DMS53 (cell line): ENCODE data around the gene PEX10.

Experiments
- DNase-seq: peaks from one replicate; lab custom pipeline; 2025; lab: John Stamatoyannopoulos, UW

The PEX10 gene

DNA sequence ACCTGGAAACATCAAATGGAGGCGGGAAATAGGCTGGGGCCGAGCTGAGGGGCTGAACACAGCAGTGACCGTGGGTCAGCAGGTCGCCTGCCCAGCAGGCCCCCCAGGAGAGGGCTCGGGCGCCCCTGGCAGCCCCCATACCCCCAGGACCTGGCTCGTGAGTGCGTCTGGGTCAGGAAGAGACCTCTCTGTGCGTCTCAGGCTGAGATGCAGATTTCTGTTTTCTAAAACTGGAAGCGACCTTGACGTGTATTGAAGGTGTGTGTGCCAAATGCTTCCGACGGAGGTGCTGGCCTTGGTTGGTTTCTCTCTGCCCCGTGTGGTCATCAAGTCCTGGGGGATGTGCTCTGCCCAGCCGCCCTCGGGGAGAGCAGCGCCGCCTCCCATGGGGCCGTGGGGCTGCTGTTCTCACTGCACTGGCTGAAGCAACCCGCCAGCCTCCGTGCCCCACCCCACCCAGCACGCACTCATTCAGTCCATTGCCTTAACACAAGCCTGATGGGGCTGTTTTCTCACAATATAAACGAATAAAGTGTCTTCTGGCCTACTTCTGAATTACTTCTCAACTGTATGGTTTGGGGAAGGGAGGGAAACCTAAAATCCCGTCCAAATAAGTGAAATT lies 7.4 kb downstream of the PEX10 start:
- DNase-seq = no peak

DNA sequence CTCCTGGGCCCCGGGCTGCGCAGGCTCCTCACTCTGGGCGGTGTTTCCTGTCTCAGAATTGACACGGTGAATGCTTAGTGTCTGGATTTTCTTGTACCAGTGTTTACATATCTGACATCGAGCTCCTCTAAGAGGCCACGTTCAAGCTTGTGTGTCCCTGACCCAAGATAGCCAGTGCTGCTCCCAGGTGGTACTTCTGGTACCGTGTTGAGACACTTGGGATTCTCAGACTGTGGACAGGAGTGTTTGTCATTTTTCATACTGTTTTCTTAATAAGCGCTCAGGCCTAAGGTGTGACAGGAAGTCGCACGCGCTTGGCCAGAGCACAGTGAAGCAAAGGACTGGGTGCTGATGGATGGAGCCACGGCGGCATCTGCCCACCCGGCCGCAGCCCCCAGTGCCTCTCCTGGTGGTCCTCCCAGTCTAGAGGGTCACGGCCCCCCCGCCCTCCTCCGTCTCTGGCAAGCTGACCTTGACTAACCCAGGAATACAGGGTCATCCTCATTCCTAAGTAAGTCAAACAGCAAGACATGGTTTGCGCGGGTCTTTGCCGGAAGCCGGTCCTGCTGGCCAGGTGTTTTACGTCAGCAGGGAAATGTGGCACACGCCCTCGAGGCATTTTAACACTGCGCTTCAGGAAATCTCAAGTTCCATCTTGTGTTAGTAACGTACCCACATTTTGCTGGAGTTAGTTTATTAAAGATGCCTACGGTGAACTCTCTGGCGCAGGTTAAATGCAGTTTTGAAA lies 8.0 kb downstream of the PEX10 start:
- peak; percentile 43 for DNase-seq

DNA sequence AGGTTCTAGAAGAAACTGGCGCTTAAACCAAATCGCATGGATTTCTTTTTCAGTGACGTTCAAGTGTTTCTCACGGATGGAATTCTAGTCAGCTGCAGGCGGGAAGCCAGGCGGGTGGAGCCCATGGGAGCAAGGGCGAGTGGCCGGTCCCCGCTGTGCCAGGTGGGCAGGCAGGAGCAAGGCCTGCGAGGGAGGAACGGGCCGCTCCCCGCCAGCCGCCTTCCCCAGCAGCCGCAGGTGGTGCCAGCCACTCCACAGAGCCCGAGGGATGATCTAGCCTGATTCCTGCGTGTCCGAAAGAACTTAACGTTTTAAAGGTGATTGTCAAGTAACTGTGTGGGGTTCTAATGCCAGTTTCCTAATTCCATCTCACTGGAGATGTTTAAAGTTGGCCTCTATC lies 9.1 kb downstream of the PEX10 start:
- no peak for DNase-seq

DNA sequence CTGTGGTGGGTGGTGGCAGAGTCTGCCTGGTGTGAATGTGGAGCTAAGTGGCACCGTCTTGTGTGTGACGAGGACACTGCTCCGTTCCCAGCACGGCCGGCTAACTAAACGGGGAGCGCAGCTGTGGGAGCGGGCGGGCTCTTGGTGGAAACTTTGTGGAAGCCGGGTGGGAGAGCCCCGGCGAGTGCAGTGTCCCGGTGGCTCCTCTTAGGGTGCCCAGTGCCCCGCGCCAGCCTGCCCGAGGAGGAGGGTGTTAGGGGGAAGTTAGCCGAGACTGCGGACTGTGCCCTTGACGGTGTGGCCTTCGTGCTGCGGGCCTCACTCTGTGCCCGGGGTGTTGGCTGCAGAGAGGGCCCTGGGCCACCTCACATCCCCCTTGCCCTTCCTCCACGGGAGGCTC lies 9.9 kb downstream of the PEX10 start:
- no peak for DNase-seq

DNA sequence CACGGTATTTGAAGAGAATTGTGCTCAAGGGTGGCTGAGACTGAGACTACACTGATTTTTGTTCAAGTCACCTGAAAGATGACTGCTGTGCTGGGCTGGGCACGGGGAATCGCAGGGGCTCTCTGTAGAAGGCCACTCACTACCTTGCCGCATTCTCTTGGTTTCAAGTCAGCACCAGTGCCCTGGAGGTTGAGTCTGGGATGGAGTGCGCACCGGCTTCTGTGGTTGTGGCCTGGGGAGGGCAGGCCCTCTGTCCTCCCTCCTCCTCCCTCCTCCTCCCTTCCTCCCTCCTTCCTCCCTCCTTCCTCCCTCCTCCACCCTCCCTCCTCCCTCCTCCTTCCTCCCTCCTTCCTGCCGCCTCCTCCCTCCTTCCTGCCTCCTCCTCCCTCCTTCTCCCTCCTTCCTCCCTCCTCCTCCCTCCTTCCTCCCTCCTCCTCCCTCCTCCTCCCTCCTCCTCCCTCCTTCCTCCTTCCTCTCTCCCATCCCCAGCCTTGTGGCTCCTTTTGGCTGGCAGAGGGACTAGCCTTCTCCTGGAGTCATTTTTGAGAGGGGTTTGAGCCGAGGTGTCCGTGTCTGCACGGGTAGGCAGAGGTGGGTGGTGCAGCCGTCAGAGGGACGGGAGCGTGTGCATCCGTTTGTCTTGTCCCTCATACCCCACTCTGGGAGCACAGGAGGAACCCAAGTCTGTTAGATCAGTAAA lies 11.3 kb downstream of the PEX10 start:
- DNase-seq = no peak

DNA sequence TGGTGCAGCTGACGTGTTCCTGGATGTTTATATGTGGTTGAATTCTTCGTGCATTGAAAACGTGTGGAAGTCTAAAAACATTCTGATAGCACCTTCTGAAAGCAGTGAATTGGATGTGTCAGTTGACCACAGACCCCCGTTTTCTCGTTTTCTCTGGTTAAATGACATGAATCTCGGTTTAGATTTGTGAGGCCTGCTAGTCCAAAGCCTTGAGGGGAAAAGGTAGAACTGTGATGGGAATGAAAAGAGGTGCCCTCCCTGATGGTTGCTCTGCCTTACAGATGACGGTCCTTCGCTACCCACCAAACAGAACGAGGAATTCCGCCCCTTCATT lies 11.8 kb downstream of the PEX10 start:
- DNase-seq = no peak

DNA sequence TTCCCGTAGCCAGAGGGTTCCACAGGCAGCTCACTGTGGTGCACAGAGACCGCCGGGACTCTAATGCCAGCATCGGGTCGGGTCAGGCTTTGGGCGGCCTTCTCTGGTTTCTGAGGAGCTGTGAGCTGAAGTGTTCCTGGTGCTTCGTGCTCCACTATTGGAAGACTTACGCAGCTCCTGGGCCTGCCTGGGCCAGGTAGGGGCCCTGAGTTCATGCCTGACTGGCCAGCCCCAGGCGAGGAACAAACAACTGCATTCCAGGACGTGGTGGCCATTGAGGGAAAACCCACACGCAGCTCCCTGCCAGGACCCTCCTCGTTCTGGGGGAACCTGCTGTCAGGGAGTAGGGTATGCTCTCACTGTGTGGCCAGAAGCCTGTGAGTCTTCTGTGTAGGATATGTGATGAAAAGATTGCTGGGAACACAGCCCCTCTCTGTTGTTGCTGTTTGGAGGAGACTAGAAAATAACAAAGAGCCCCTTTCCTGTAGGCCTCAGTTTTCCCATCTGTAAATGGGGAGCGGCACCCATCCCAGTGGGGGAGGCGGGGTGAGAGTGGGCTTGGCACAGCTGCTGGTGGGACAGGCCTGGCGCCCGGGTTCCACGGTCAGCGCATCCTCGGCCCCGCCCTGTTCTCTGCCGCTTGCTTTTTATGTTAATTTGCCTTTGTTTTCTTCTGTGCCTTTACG lies 12.3 kb downstream of the PEX10 start:
- no peak for DNase-seq

DNA sequence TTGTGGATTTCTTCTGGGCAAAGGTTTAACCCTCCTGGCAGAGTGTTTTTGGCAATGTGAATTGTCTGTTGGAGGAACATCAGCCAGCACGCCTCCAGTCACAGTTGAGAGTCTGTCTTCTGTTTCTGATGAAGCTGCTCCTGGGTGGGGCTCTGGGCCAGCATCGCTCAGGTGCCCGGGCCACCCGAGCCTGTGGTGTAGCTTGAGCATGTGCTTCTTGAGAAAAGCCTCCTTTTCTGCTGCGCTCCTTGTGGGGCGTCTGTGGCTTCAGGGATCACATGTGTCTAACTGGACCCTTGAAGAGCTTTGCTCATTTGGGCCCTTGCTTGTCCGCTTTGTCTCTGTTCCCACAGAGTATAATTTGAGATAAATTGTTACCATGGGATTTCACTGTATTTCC lies 13.5 kb downstream of the PEX10 start:
- no peak for DNase-seq

DNA sequence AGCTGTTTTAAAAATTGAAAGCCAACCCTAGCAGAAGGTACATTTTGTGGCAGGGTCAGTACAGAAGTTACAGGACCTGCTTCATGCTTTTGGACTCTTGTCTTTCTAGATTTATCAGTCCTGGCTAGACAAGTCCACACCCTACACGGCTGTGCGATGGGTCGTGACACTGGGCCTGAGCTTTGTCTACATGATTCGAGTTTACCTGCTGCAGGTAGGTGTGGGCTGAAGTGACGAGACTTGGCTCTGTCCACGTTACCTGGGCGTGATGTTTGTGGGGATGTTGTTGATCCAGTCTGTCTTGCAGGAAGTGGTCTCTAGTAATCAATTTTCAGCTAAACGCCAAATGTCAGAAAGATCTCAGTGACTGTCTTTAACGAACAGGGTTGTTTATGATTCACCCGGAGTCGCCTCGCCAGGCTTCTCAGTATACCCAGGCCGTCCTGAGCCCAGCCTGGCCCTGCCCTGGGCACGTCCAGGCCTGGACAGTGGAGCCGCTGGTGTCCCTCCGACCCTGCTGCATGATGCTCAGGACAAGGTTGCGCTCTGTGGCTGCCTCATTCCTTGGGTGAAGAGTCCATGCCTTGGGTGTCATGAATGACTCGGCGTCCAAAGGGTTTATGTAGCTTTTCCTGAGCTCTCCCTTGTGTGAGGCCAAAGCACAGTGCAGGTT lies 15.2 kb downstream of the PEX10 start:
- DNase-seq = no peak

DNA sequence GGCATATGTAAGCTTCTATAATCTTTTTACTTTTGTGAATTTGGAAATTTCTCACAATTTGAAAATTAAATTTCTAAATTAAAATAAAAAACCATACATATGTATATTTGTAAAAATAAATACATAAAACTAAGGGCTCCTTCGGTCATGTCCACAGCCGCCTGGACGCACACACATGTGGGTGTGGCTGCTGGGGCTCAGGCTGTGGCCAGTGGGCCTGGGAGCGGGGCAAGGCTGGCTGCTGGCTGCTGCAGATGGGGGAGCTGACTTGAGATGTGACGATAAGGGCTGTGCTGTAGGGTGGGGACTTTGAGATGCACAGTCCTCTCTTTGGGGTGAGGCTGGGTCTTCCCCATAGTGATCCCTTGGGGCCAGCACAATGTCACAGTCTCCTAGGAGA lies 15.9 kb downstream of the PEX10 start:
- DNase-seq = no peak

DNA sequence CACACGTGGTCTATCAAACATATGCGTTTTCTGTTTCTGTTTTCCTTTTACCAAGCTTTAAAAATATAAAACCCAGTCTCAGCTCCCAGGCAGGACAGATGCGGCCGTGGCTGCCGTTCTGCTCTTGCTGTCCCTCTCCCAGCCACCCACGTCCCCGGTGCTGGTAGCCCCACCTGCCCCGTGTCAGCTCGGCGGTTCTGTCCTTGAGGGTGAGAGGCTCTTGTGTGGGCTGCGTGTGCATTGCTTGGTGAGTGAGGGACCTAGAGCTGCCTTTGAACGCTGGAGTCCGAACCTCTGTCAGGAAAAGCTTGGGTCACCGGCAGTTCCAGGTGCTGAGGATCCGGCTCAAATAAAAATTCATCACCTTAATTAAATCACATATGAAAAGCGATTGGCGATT lies 16.3 kb downstream of the PEX10 start:
- no peak for DNase-seq

DNA sequence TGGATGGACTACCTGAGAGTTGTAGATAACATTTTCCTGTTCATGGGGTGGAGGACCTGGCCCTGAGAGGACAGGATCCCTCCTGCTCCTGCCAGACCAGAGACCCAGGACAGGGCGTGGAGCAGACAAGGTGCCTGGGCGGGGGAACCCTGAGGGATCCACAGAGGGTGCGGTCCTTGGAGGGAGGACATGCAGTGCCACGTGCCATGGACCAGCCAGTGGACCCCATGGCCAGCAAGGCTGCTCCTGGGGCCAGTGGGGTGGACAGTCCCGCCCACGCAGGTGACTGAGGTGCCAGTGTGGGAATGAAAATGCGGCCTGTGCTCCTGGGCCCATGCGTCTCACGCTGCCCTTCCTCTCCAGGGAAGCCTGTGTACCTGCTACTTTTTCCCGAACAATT lies 17.1 kb downstream of the PEX10 start:
- no peak for DNase-seq

DNA sequence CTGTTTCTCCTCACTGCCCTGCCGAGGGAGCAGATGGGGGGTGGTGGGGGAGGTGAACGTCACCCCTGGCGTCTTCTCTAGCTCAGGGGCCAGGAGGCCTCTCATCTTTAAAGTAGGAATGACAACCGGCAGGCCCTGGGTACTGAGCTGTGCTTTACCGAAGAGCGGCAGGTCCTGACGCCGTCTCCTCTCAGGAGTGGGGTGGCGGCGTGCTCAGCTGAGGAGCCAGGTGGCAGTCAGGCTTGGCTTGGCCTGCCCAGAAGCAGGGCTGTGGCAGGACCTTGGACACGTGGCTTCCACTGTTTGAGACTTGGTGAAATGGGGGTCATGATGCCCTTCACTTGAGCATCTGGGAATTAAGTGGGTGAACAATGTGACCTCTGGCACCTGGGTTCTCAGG lies 17.6 kb downstream of the PEX10 start:
- no peak for DNase-seq

DNA sequence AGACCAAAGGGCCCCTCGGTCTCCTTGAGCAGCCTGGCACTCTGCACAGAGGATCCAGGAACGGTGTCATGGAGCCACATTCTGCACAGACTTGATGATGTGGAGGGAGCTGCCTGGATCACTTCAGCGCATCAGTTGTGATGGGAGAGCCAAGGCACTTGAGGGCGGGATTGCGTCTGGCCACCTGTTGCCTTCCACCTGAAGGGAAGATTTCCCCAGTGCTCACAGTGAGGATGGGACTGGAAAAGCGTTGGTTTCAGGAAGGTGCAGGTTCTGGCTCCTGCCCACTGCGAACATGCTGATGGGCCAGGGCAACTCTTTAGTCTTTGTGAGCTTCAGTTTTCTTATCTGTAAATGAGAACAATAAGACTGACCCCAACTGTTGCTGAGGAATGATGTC lies 18.1 kb downstream of the PEX10 start:
- no peak for DNase-seq

DNA sequence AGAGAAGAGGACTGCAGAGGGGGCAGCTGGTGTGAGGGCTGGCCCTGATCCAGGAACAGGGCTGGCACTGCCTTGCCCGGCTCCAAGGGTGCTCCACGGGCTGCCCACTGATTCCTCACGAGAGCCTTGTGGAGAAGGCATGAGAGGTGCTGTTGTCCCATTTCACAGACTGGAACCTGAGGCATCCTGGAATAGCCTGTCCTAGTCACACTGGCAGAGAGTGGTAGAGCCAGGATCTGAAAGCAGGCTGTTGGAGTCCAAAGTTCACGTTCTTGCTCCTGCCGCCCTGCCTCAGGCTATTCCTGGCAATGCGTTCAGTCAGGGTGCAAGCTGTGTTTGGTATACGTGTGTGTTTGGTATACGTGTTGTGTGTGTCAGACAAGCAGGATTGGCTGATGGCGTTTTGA lies 18.9 kb downstream of the PEX10 start:
- no peak for DNase-seq

DNA sequence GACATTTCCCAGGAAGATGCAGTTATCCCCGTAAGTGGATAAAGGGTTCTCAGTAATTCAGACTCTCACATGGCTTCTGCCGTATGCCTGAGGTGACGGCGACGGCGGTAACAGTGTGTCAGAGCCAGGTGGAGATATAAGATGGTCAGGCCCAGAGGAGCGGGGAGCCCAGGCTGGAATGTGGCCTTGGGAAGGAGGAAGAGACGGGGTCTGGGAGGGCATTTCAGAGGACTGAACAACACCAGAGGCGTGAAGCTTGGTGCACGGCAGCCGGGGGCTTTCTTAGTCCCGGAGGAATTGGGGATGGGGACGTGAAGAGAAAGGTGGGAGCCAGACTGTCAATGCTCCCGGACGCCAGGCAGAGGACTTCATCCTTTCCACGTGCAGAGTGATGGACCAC lies 19.7 kb downstream of the PEX10 start:
- DNase-seq = no peak

DNA sequence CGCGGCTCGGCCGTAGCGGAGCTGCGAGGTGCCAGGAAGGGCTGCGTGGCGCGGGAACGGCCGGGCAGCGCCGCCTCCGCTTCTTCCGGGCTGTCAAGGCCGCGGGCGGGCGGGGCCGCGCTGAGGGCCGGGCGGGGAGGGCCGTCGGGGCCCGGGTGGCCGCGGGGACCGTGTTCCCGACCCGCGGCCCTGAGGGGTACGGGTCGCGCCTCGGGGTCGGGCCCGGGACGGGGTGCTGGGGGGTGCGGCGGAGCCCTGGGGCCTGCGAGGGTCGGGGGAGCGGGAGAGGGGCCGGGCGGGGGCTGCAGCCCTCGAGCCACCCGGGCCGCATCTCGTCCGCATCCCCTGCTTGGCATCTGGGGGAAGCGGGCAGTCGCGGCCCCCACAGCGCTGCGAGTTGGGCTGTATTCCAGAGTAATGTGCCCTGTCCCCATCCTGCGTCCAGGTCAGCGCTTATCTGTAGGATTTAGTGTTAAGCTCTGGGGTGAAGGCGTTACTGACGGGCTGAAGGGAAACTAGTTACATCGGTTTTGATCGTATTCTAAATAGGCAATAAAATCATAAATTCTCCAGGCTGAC lies 20.3 kb downstream of the PEX10 start:
- DNase-seq = peak; percentile 28

DNA sequence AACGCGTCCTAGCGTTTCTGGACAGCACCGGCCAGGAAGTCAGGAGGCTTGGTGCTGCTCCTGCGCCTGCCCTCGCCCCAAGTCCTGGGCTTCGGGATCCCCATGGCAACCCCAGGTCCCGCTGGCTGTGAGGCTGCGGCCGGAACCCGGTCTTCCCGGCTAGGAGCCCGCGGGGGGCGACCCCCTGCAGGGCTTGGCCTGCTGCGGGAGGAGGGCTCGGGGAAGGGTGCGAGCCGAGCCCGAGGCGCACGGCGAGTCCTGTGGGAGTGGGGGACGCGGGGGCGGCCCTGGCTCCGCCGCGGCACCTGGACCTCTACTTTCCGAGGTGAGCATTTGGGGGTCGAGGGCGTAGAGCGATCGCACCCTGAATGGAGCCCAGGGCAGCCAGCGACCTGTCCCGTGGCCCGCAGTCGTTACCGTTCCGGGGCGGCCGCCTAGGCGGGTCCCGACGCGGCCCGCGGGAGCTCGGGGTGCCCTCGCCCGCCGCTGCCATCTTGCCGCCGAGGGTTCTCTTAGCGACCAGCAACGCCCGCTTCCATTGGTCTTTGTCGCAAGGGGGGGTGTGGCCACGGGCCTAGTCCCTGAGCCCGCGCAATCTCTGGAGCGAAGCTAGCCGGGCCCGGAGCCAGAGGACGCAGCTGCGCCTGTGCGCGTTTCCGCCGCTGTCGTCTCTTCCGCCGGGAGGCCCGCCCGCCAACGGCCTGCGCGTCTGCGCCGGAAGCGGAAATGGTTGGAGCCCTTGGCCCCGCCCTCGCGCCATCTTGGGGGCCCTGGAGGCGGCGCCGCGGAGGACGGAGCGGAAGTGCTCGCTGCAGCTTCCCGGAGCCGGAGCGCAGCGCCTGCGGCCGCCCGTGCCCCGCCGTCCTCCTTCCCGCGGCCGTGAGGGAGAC lies 21.1 kb downstream of the PEX10 start, which contains the start of the genes MORN1 and RER1:
TSS of gene MORN1 (minus strand) at position 514 of the 890 bp plus-strand sequence. CDS start at position 493, 21 bp downstream.
TSS of gene RER1 (plus strand) at position 801 of the 890 bp plus-strand sequence. CDS start 3,950 bp downstream, outside the sequence.
- DNase-seq = peak; percentile 100

DNA sequence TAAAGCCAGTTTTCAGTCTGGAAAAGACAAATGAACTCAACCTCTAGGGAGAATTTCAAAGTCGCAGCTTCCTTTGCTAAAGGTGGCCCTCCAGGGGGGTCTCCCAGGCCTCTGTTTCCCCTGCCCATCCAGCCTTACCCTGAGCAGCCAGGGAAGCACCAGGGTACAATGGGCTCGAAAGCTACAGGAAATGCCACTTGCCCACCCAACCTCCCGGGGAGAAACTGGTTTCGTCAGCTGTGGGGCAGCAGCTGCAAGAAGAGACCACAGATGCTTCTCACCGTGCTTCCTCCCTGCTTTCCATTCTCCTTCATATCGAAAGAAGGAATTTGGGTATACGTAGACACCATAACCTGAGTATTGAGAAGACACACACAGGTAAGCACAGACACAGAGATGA lies 22.7 kb downstream of the PEX10 start:
- DNase-seq = no peak

DNA sequence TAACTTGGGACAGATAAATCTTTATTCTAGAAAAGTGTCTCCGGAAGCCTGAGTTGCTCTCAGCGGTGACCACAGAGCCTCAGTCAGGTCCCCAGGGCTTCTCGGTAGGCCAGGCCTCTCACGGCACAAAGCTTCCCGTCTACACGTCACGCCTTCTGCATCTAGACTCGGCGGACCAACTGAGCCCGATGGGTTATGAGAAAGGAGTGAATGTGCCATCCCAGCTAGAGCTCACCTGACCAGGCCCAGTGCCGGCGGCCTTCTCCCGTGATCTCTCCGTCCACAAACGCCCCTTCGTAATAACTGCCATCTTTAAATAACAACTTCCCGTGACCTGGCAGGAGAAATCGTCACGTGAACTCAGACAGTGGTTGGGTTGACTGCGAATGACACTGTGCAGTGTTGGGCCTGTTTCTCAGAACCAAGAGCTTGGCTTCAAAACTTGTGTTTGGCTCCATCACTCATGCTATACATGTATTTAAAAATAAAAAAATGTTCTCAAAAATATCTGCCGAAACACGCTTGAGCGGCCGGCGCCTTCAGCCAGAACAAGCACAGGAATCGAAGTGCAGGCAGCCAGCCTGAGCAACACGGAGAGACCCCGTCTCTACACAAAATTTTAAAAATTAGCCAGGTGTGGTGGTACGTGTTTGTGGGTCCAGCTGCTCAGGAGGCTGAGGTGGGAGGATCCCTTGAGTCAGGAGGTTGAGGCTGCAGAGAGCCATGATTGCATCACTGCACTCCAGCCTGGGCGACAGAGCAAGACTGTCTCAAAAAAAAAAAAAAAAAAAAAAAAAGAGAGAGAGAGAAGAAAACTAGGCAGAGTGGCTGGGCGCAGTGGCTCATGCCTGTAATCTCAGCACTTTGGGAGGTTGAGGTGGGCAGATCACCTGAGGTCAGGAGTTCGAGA lies 24.1 kb downstream of the PEX10 start:
- no peak for DNase-seq
